Neural progenitor cell (in vitro differentiated cells): ENCODE results near the gene KCNH5. TPM values are rescaled to one million over a fixed set of nuclear protein-coding genes. Genes with fewer than 3 reads are reported as not detected.

Experiments
- DNase-seq: peaks from one replicate; pipeline ENCODE4 v3.0.0-alpha.2; 2016; ENCODE audit warnings: low spot score
- H2AFZ ChIP-seq: fragments of 200-600 bp; sonication (generic); replicated peaks from 2 replicates; pipeline ENCODE4 v1.6.1; 2016; ENCODE audit warnings: antibody characterized with exemption
- H3F3A ChIP-seq: fragments of 200-600 bp; sonication (generic); 2 replicates; pipeline ENCODE4 v1.6.1; 2016; ENCODE audit warnings: antibody characterized with exemption, low read depth
- H3K27ac ChIP-seq: fragments of 200-600 bp; sonication (generic); 2 replicates; pipeline ENCODE4 v1.5.1; 2016; ENCODE audit warnings: mild to moderate bottlenecking
- H3K27me3 ChIP-seq: fragments of 200-600 bp; sonication (generic); 2 replicates; pipeline ENCODE4 v1.6.1; 2016; ENCODE audit warnings: mild to moderate bottlenecking, moderate library complexity
- H3K36me3 ChIP-seq: fragments of 200-600 bp; sonication (generic); 2 replicates; pipeline ENCODE4 v1.5.1; 2016
- H3K4me1 ChIP-seq: fragments of 200-600 bp; sonication (generic); 2 replicates; pipeline ENCODE4 v1.6.1; 2016; ENCODE audit warnings: mixed run types
- H3K4me2 ChIP-seq: fragments of 200-600 bp; sonication (generic); 2 replicates; pipeline ENCODE4 v1.6.1; 2016
- H3K4me3 ChIP-seq: fragments of 200-600 bp; sonication (generic); 2 replicates; pipeline ENCODE4 v1.5.1; 2016
- H3K79me2 ChIP-seq: fragments of 200-600 bp; sonication (generic); 2 replicates; pipeline ENCODE4 v1.6.1; 2016; ENCODE audit warnings: low read depth
- H3K9ac ChIP-seq: fragments of 200-600 bp; sonication (generic); 2 replicates; pipeline ENCODE4 v1.6.1; 2016
- H3K9me3 ChIP-seq: fragments of 200-600 bp; sonication (generic); 2 replicates; pipeline ENCODE4 v1.5.1; 2016; ENCODE audit warnings: low read depth
- H4K20me1 ChIP-seq: fragments of 200-600 bp; sonication (generic); 2 replicates; pipeline ENCODE4 v1.6.1; 2016; ENCODE audit warnings: low read depth
- H3K27ac Mint-ChIP-seq: 3 replicates; pipeline ENCODE4 v1.8.0; 2021; ENCODE audit warnings: mixed read lengths
- H3K27me3 Mint-ChIP-seq: 2 replicates; pipeline ENCODE4 v1.8.0; 2022; ENCODE audit warnings: low read depth, mild to moderate bottlenecking, inconsistent platforms, moderate library complexity, mixed read lengths; ENCODE audit not compliant: insufficient read depth
- H3K36me3 Mint-ChIP-seq: 3 replicates; pipeline ENCODE4 v1.8.0; 2021; ENCODE audit warnings: mixed read lengths
- H3K4me1 Mint-ChIP-seq: 3 replicates; pipeline ENCODE4 v1.8.0; 2021; ENCODE audit warnings: mixed read lengths
- H3K4me3 Mint-ChIP-seq: 3 replicates; pipeline ENCODE4 v1.8.0; 2021; ENCODE audit warnings: mild to moderate bottlenecking, moderate library complexity, mixed read lengths
- H3K9me3 Mint-ChIP-seq: 3 replicates; pipeline ENCODE4 v1.8.0; 2020; ENCODE audit warnings: mixed read lengths
- EZH2 ChIP-seq: fragments of 200-600 bp; sonication (generic); IDR thresholded peaks from 2 replicates; pipeline ENCODE4 v1.6.1; 2017; ENCODE audit warnings: antibody characterized with exemption, mild to moderate bottlenecking, moderate library complexity
- EZH2phosphoT487 ChIP-seq: fragments of 200-600 bp; sonication (generic); IDR thresholded peaks from 2 replicates; pipeline ENCODE4 v1.6.1; 2017; ENCODE audit warnings: antibody characterized with exemption
- total RNA-seq: library from RNA; depleted of rRNA; stranded (reverse); fragments of >200 nt; gene quantifications from 2 replicates; pipeline ENCODE4 v1.2.3, GENCODE V29; 2015; ENCODE audit warnings: low replicate concordance
- TF ChIP-seq, protein P1 (sequence below): fragments of 200-600 bp; sonication (generic); IDR thresholded peaks from 2 replicates; pipeline ENCODE4 v1.5.1; 2017; ENCODE audit warnings: antibody characterized with exemption, mild to moderate bottlenecking

Gene KCNH5
- total RNA-seq, 1 donor from 2014 or later: 4.6 TPM

DNA sequence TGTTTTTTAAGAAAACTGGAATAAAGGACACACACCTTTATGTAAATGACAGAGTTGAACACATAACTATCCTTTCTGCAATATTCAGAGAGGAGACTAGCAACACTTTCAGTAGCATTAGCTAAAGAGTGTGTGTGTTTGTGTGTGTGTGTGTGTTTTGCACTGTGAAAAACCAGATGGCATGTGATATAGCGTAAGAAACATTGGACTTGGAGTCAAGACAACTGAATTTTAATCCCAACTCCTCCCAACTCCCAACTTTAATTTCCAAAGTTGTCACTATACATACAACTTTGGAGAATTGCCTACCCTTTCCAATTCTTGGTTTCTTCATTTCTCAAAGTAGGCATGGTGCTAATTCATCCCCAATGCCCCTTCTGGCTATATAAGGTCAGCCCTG is 347.8 kb downstream of the KCNH5 start:
- H3K4me1 ChIP-seq: peaks cover 56% of the 10 kb centered on the region
- DNase-seq: no peak
- H3K27ac ChIP-seq: peak overlapping the region; percentile 84
- H3K27ac Mint-ChIP-seq: no peak overlapping the region
- H3K36me3 Mint-ChIP-seq: no peaks in the 10 kb centered on the region
- no peaks in the 10 kb centered on the region for H4K20me1 ChIP-seq
- H2AFZ ChIP-seq: no peak overlapping the region
- no peaks in the 10 kb centered on the region for H3K36me3 ChIP-seq
- no peaks in the 10 kb centered on the region for H3K9me3 ChIP-seq
- H3K4me2 ChIP-seq: peak overlapping the region; percentile 68
- peaks cover 35% of the 10 kb centered on the region for H3F3A ChIP-seq
- no peak overlapping the region for H3K9ac ChIP-seq
- no peak overlapping the region for H3K4me3 ChIP-seq
- TF ChIP-seq EZH2: no peak
- no peak for TF ChIP-seq EZH2phosphoT487
- TF ChIP-seq, protein P1, sequence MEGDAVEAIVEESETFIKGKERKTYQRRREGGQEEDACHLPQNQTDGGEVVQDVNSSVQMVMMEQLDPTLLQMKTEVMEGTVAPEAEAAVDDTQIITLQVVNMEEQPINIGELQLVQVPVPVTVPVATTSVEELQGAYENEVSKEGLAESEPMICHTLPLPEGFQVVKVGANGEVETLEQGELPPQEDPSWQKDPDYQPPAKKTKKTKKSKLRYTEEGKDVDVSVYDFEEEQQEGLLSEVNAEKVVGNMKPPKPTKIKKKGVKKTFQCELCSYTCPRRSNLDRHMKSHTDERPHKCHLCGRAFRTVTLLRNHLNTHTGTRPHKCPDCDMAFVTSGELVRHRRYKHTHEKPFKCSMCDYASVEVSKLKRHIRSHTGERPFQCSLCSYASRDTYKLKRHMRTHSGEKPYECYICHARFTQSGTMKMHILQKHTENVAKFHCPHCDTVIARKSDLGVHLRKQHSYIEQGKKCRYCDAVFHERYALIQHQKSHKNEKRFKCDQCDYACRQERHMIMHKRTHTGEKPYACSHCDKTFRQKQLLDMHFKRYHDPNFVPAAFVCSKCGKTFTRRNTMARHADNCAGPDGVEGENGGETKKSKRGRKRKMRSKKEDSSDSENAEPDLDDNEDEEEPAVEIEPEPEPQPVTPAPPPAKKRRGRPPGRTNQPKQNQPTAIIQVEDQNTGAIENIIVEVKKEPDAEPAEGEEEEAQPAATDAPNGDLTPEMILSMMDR: no peak
- H3K27me3 ChIP-seq: no peaks in the 10 kb centered on the region
- peaks cover 2% of the 10 kb centered on the region for H3K27me3 Mint-ChIP-seq
- H3K4me1 Mint-ChIP-seq: peaks cover 39% of the 10 kb centered on the region
- H3K9me3 Mint-ChIP-seq: no peaks in the 10 kb centered on the region
- no peaks in the 10 kb centered on the region for H3K79me2 ChIP-seq
- no peak overlapping the region for H3K4me3 Mint-ChIP-seq

DNA sequence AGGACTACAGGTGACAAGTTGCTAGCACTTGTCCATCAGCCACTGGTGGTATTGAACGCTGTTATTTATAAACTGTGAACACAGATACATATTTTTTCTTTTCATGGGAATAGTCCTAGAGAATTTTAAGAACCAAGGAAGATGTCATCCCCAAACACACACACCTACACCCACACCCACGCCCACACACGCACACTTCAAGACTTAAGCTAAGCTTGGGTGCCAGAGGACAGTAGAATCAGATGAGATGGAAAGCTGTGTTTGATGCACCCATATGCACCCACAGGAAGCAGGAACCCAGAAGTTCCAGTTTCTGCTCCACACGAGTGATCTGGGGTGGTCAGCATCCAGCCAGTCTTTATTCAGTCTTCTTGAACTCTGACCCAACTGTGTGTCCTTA is 348.3 kb downstream of the KCNH5 start:
- Histone ChIP-seq H3K4me1 (peaks cover 62% of the 10 kb centered on the region), H3K36me3 (no peaks in the 10 kb centered on the region), H4K20me1 (no peaks in the 10 kb centered on the region), H2AFZ (no peak overlapping the region), H3K79me2 (no peaks in the 10 kb centered on the region), H3K9me3 (no peaks in the 10 kb centered on the region), H3K4me2 (peak overlapping the region; percentile 68), H3K27ac (peak overlapping the region; percentile 84), H3K27me3 (no peaks in the 10 kb centered on the region), H3F3A (peaks cover 35% of the 10 kb centered on the region), H3K4me3 (no peak overlapping the region), H3K9ac (no peak overlapping the region)
- Mint-ChIP-seq H3K27ac (peak overlapping the region; percentile 80), H3K4me3 (no peak overlapping the region), H3K9me3 (no peaks in the 10 kb centered on the region), H3K27me3 (peaks cover 2% of the 10 kb centered on the region), H3K4me1 (peaks cover 44% of the 10 kb centered on the region), H3K36me3 (no peaks in the 10 kb centered on the region)
- DNase-seq: no peak
- TF ChIP-seq, protein P1: no peak
- TF ChIP-seq EZH2 (no peak), EZH2phosphoT487 (no peak)

DNA sequence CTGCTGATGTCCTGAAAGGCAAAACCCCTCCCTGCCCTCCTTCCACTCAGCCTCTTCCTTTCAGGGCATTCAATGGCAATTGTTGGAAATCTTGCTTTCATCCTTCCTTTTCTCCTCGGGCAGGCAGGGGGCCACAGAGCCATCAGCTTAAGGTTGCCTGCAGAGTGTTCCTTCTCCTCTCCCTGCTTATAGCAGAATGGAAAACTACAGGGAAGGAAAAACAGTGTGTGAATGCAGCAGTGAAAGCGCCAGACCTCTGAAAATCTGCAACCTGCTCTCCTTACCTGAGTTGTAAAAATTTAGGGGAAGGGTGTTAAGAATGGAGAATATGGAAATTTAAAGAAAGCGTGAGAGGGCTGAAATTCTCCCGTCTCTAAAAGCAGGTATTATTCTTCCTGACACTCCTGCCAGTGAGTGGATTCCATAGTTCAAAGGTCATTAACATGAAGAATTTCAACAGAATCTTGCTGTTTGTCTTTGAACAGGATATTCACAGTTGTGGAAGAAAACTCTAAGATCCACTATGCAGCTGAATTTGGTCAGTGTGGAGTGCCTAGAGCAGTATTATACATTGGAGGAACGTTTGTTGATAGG is 348.8 kb downstream of the KCNH5 start:
- DNase-seq: peak; percentile 87
- peak overlapping the region; percentile 80 for H3K27ac Mint-ChIP-seq

More for the DNA sequence above, 348.8 kb downstream of the KCNH5 start:
- Mint-ChIP-seq H3K36me3 (no peaks in the 10 kb centered on the region), H3K4me1 (peaks cover 45% of the 10 kb centered on the region), H3K27me3 (peaks cover 2% of the 10 kb centered on the region), H3K4me3 (peak overlapping the region; percentile 68), H3K9me3 (no peaks in the 10 kb centered on the region)
- peaks cover 62% of the 10 kb centered on the region for H3K4me1 ChIP-seq
- H3K4me3 ChIP-seq: peak overlapping the region; percentile 17
- no peaks in the 10 kb centered on the region for H4K20me1 ChIP-seq
- H3K9me3 ChIP-seq: no peaks in the 10 kb centered on the region
- no peaks in the 10 kb centered on the region for H3K79me2 ChIP-seq
- H3K27ac ChIP-seq: peak overlapping the region; percentile 84
- H2AFZ ChIP-seq: no peak overlapping the region
- peaks cover 35% of the 10 kb centered on the region for H3F3A ChIP-seq
- H3K27me3 ChIP-seq: no peaks in the 10 kb centered on the region
- H3K9ac ChIP-seq: no peak overlapping the region
- H3K36me3 ChIP-seq: no peaks in the 10 kb centered on the region
- TF ChIP-seq, protein P1: no peak
- no peak for TF ChIP-seq EZH2
- no peak for TF ChIP-seq EZH2phosphoT487
- peak overlapping the region; percentile 68 for H3K4me2 ChIP-seq
